Suprapubic skin (tissue), 3 donors: ENCODE measurements around the gene NR2F2.

Experiments used
- POLR2A ChIP-seq, 2 donors: fragments of 450-650 bp; IDR thresholded peaks; one replicate each; pipeline ENCODE4 v1.6.1; 2017; ENCODE audit warnings: antibody characterized with exemption in 2 of 2, mild to moderate bottlenecking in 2 of 2, moderate library complexity in 2 of 2
- TF ChIP-seq, protein P1 (sequence below), 2 donors: fragments of 200-600 bp in 1 of 2; fragments of 450-650 bp in 1 of 2; sonication (generic) in 1 of 2; IDR thresholded peaks; one replicate each; pipeline ENCODE4 v1.5.1; 2016 to 2019; ENCODE audit warnings: antibody characterized with exemption in 2 of 2, mild to moderate bottlenecking in 1 of 2, moderate library complexity in 1 of 2

DNA sequence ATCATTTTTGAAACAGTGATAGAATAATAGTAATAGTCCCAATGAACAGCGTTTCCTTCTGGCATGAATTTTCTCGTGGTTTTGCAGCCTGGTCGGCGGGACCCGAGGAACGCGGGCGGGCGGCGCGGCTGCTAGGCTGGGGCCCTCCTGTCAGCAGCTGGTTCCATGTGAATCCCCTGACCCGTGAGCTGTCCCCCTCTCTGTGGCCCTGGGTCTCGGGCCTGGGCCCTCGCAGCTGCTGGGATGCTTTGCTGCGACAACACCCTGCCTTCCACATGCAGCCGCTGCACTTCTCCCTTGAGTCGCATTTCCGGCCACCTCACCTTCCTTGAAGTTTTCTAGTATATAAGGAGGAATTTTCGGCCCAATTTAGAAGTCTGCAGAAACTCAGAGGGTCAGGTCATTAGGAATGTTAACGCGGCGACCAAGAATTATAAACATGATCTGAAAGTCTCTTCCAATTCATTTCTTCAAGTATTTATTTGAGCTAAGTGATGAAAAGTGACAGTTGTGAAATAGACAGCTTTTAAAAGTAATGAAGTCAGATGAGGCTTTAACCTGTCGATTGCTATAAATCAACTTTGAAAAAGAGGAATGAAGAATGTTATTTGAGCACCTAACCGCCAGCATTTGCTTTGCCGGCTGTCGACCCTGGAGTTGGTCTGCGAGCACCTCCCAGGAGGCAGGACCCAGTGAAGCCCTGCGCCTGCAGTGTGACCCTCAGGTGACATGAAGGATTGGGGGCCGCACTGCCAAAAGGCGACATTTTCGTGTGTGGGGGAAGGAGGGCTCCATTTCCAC, 27.7 kb downstream of the NR2F2 start:
- TF ChIP-seq, protein P1, sequence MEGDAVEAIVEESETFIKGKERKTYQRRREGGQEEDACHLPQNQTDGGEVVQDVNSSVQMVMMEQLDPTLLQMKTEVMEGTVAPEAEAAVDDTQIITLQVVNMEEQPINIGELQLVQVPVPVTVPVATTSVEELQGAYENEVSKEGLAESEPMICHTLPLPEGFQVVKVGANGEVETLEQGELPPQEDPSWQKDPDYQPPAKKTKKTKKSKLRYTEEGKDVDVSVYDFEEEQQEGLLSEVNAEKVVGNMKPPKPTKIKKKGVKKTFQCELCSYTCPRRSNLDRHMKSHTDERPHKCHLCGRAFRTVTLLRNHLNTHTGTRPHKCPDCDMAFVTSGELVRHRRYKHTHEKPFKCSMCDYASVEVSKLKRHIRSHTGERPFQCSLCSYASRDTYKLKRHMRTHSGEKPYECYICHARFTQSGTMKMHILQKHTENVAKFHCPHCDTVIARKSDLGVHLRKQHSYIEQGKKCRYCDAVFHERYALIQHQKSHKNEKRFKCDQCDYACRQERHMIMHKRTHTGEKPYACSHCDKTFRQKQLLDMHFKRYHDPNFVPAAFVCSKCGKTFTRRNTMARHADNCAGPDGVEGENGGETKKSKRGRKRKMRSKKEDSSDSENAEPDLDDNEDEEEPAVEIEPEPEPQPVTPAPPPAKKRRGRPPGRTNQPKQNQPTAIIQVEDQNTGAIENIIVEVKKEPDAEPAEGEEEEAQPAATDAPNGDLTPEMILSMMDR (IDR thresholded peaks at IDR 0.05): no peak
- TF ChIP-seq POLR2A (IDR thresholded peaks at IDR 0.05): no peak
